HCT116 (cell line): ENCODE measurements around the gene WNT3A. TPM values are rescaled to one million over a fixed set of nuclear protein-coding genes. Genes with fewer than 3 reads are reported as not detected.

Source experiments
- ATAC-seq: fragments of 200-7000 bp; cut with Tn5 transposase; 2 replicates; pipeline ENCODE4 v1.9.1; 2020; ENCODE audit warnings: mild to moderate bottlenecking, moderate library complexity
- BruUV-seq: library from RNA; stranded (reverse); fragments of 400-500 nt; replicated peaks from 2 replicates; lab custom pipeline; 2021; lab: Mats Ljungman, UMichigan
- CTCF ChIA-PET: fragments of 300-600 bp; sonication (Branson Sonifier 250); formaldehyde crosslinking; loops from one replicate; lab custom pipeline; 2021; ENCODE audit warnings: antibody characterized with exemption; lab: Charles Lee
- POLR2A ChIA-PET: fragments of 300-600, 350-600 bp; sonication (Branson Sonifier 250); formaldehyde crosslinking; loops from one replicate; lab custom pipeline; 2021; ENCODE audit warnings: antibody characterized with exemption; lab: Charles Lee
- RAD21 ChIA-PET, 2 experiments: fragments of 300-600 bp; sonication (Branson Sonifier 250); formaldehyde crosslinking; loops; one replicate each; lab custom pipeline; 2023; ENCODE audit warnings: low total read pairs in 2 of 2; ENCODE audit not compliant: uncharacterized antibody in 2 of 2, unreplicated experiment in 2 of 2, low non-redundant PET in 1 of 2; lab: Charles Lee
- DNase-seq: peaks from one replicate; pipeline ENCODE4 v3.0.0-alpha.2; 2010; ENCODE audit warnings: low read depth, low spot score
- H2AFZ ChIP-seq: fragments of 200-600 bp; shearing (Covaris generic), sonication (generic); 2 replicates; pipeline ENCODE4 v1.6.1; 2017; ENCODE audit warnings: low read depth, mixed run types, mixed read lengths, antibody characterized with exemption, low read length; ENCODE audit not compliant: poor library complexity, severe bottlenecking
- H3K27ac ChIP-seq: 2 replicates; pipeline ENCODE4 v1.5.1; 2012; ENCODE audit warnings: low read depth, low read length
- H3K27me3 ChIP-seq: fragments of 200-600 bp; sonication (generic); 2 replicates; pipeline ENCODE4 v1.6.1; 2016; ENCODE audit warnings: mixed run types, low read length, mixed read lengths; ENCODE audit not compliant: insufficient read depth
- H3K36me3 ChIP-seq, 2 experiments: fragments of 200-500 bp in 1 of 2; fragments of 200-600 bp in 1 of 2; sonication (Bioruptor generic) in 1 of 2; sonication (generic) in 1 of 2; 2 replicates each; pipeline versions ENCODE4 v1.5.1 to v1.6.1; 2014 to 2016; ENCODE audit warnings: low read length in 2 of 2, inconsistent platforms in 1 of 2, mixed read lengths in 1 of 2, mixed run types in 1 of 2; ENCODE audit not compliant: insufficient read depth in 2 of 2, control insufficient read depth in 1 of 2
- H3K4me1 ChIP-seq, 2 experiments: fragments of 200-600 bp in 1 of 2; sonication (generic) in 1 of 2; 2 replicates each; pipeline versions ENCODE4 v1.5.1 to v1.6.1; 2012 to 2017; ENCODE audit warnings: low read length in 2 of 2, inconsistent platforms in 1 of 2, mild to moderate bottlenecking in 1 of 2, mixed read lengths in 1 of 2, mixed run types in 1 of 2, moderate library complexity in 1 of 2; ENCODE audit not compliant: insufficient read depth in 2 of 2, control insufficient read depth in 1 of 2
- H3K4me2 ChIP-seq: fragments of 200-600 bp; sonication (generic); 2 replicates; pipeline ENCODE4 v1.6.1; 2017; ENCODE audit warnings: mixed run types, low read length, mixed read lengths
- H3K4me3 ChIP-seq, 2 experiments: fragments of 200-600 bp in 1 of 2; sonication (generic) in 1 of 2; replicated peaks in 1 of 2; 2 replicates each; pipeline ENCODE4 v1.5.1; 2011 to 2016; ENCODE audit warnings: low read length in 2 of 2, control low read depth in 1 of 2, low read depth in 1 of 2, mild to moderate bottlenecking in 1 of 2, mixed read lengths in 1 of 2, mixed run types in 1 of 2
- H3K79me2 ChIP-seq: fragments of 200-600 bp; sonication (generic); 2 replicates; pipeline ENCODE4 v1.6.1; 2017; ENCODE audit warnings: mild to moderate bottlenecking, mixed run types, low read length, moderate library complexity, mixed read lengths; ENCODE audit not compliant: insufficient read depth
- H3K9ac ChIP-seq: fragments of 200-600 bp; sonication (generic); 2 replicates; pipeline ENCODE4 v1.6.1; 2016; ENCODE audit warnings: low read length, mixed read lengths
- H3K9me2 ChIP-seq: fragments of 200-600 bp; sonication (generic), shearing (Covaris generic); 2 replicates; pipeline ENCODE4 v1.6.1; 2017; ENCODE audit warnings: mixed run types, mild to moderate bottlenecking, moderate library complexity; ENCODE audit not compliant: insufficient read depth
- H3K9me3 ChIP-seq, 2 experiments: fragments of 200-500 bp in 1 of 2; fragments of 200-600 bp in 1 of 2; sonication (Bioruptor generic) in 1 of 2; sonication (generic) in 1 of 2; 2 replicates each; pipeline ENCODE4 v1.6.1; 2014 to 2017; ENCODE audit warnings: low read length in 2 of 2, mixed read lengths in 2 of 2, inconsistent platforms in 1 of 2, low read depth in 1 of 2, mild to moderate bottlenecking in 1 of 2, mixed run types in 1 of 2, moderate library complexity in 1 of 2; ENCODE audit not compliant: control insufficient read depth in 1 of 2, insufficient read depth in 1 of 2
- H4K20me1 ChIP-seq: fragments of 200-600 bp; sonication (generic), shearing (Covaris generic); 2 replicates; pipeline ENCODE4 v1.6.1; 2017; ENCODE audit warnings: mixed run types, mild to moderate bottlenecking, moderate library complexity; ENCODE audit not compliant: insufficient read depth
- CBX3 ChIP-seq: IDR thresholded peaks from 2 replicates; pipeline ENCODE4 v1.6.1; 2012; ENCODE audit warnings: low read depth
- ELF1 ChIP-seq: IDR thresholded peaks from 2 replicates; pipeline ENCODE4 v1.6.1; 2012; ENCODE audit warnings: low read depth, borderline replicate concordance
- FOSL1 ChIP-seq: IDR thresholded peaks from 2 replicates; pipeline ENCODE4 v1.6.1; 2012; ENCODE audit warnings: low read depth
- POLR2AphosphoS5 ChIP-seq: IDR thresholded peaks from 2 replicates; pipeline ENCODE4 v1.6.1; 2011; ENCODE audit warnings: mild to moderate bottlenecking, low read depth, low read length, moderate library complexity
- RAD21 ChIP-seq: IDR thresholded peaks from 2 replicates; pipeline ENCODE4 v1.6.1; 2012; ENCODE audit warnings: low read depth, mild to moderate bottlenecking
- SRF ChIP-seq: IDR thresholded peaks from 2 replicates; pipeline ENCODE4 v1.6.1; 2012; ENCODE audit warnings: low read depth
- YY1 ChIP-seq: IDR thresholded peaks from 2 replicates; pipeline ENCODE4 v1.6.1; 2011; ENCODE audit warnings: low read length, low read depth, moderate library complexity, mild to moderate bottlenecking; ENCODE audit not compliant: insufficient replicate concordance; ENCODE audit errors: extremely low read depth
- intact Hi-C: fragments of 100-400 bp; cut with micrococcal nuclease; formaldehyde crosslinking; loops from 2 replicates; pipeline ENCODE4 v1.10.0; 2022
- total RNA-seq: library from RNA; stranded (reverse); gene quantifications from one replicate; pipeline ENCODE4 v1.2.1, GENCODE V29; 2021; ENCODE audit not compliant: unreplicated experiment
- TF ChIP-seq, protein P1 (sequence below): IDR thresholded peaks from 2 replicates; pipeline ENCODE4 v1.6.1; 2012
- TF ChIP-seq, protein P2 (sequence below): IDR thresholded peaks from 2 replicates; pipeline ENCODE4 v1.6.1; 2012; ENCODE audit warnings: low read depth

Gene WNT3A
- total RNA-seq, 1 experiment from 2014 or later, result 3.7 TPM

DNA sequence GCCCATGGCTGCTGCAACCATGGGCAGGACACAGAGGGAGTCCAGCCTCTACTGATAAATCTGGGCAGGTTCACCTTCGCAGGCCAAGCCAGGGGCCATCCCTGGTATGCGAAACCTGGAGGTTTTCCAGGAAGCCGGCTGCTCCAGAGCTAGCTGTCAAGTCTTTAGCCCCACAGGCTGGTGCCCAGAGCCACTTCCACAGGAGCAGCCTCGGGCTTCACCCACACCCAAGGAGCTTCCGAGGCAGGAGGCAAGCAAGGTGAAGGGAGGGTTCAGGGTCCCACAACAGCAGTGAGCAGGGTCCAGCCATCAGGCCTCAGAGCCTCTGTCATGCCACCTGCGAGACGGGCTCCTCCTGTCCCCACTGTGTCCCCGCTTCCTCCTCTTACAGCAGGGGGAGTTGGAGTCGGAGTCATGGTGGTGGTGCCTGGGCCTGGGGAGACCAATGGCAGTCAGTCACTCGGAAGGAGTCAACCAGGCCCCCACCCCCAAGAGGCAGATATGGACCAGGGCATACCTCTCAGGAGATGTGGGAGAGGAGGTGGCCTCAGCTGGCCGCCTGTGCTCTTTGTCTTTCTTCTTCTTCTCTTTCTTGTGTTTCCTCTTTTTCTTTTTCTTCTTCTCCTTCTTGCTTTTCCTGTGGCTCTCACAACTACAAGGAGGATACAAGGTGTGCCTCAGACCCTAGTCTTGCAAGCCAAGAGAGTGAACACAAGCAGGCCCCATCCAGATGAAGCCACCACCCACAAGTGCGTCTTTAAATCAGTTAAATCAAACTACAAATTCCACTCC, 94.2 kb downstream of the WNT3A start:
- intact Hi-C loops, result no loop called here
- Histone ChIP-seq H3K9me2 (no peaks in the 10 kb centered on the region), H3K4me1 (peaks cover 2 to 21% of the 10 kb centered on the region in 2 experiments; a peak in 3 of 4 replicates), H3K9ac (peak overlapping the region; percentile 91; the same call in 1 of the 2 replicates), H3K79me2 (peaks cover 62% of the 10 kb centered on the region), H3K4me3 (peak overlapping the region; percentile 82 to 91), H3K4me2 (peak overlapping the region; percentile 94), H2AFZ (no peak overlapping the region), H3K9me3 (no peaks in the 10 kb centered on the region), H4K20me1 (no peaks in the 10 kb centered on the region), H3K36me3 (peaks cover 15 to 31% of the 10 kb centered on the region in 2 experiments; a peak in 3 of 4 replicates), H3K27me3 (no peaks in the 10 kb centered on the region), H3K27ac (peak overlapping the region; percentile 85; the same call in 1 of the 2 replicates)
- ChIA-PET CTCF (no interaction called here), POLR2A (interaction anchor here (1.0 kb wide), 1 partner anchor 16 kb away, joined by 3 read pairs; no protein-coding TSS in a partner anchor), RAD21 (interaction anchor here in 1 of 2 experiments (0.6 kb wide), 1 partner anchor 94 kb away, joined by 3 read pairs; the partner anchor contains the start of gene WNT3A)
- TSS peak; percentile 66 for BruUV-seq
- no peak for ATAC-seq
- no peak for DNase-seq
- TF ChIP-seq POLR2AphosphoS5 (peak; percentile 33; the same call in 1 of the 2 replicates), SRF (no peak), FOSL1 (no peak)

DNA sequence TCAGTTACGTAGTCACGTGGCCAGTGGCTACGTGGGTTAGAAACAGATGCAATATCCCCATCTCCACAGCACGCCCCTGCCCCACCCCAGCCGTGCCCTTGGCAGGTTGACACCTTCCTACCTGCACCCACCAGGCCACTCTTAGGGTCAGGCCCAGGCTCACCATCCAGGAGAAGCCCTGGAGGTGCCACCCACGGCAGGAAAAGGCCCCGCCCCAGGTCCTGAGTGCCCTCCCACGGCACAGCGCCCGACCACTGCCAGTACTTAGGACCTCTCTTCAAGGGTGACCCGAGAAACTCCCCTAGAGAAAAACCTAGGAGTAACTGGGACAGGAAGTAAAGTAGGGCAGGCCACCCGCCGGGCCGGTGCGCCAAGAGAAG, 94.8 kb downstream of the WNT3A start:
- TF ChIP-seq, protein P1, sequence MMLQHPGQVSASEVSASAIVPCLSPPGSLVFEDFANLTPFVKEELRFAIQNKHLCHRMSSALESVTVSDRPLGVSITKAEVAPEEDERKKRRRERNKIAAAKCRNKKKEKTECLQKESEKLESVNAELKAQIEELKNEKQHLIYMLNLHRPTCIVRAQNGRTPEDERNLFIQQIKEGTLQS, result no peak
- no peak for TF ChIP-seq POLR2AphosphoS5
- TF ChIP-seq FOSL1, result no peak
- TF ChIP-seq ELF1, result no peak
- TF ChIP-seq RAD21, result no peak
- TF ChIP-seq, protein P2, sequence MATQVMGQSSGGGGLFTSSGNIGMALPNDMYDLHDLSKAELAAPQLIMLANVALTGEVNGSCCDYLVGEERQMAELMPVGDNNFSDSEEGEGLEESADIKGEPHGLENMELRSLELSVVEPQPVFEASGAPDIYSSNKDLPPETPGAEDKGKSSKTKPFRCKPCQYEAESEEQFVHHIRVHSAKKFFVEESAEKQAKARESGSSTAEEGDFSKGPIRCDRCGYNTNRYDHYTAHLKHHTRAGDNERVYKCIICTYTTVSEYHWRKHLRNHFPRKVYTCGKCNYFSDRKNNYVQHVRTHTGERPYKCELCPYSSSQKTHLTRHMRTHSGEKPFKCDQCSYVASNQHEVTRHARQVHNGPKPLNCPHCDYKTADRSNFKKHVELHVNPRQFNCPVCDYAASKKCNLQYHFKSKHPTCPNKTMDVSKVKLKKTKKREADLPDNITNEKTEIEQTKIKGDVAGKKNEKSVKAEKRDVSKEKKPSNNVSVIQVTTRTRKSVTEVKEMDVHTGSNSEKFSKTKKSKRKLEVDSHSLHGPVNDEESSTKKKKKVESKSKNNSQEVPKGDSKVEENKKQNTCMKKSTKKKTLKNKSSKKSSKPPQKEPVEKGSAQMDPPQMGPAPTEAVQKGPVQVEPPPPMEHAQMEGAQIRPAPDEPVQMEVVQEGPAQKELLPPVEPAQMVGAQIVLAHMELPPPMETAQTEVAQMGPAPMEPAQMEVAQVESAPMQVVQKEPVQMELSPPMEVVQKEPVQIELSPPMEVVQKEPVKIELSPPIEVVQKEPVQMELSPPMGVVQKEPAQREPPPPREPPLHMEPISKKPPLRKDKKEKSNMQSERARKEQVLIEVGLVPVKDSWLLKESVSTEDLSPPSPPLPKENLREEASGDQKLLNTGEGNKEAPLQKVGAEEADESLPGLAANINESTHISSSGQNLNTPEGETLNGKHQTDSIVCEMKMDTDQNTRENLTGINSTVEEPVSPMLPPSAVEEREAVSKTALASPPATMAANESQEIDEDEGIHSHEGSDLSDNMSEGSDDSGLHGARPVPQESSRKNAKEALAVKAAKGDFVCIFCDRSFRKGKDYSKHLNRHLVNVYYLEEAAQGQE, result no peak
- TF ChIP-seq YY1, result no peak
- TF ChIP-seq CBX3, result no peak
- ATAC-seq (peak; percentile 4; the same call in 1 of the 2 replicates), DNase-seq (no peak)
- H3K36me3 ChIP-seq, result peaks cover 15 to 33% of the 10 kb centered on the region in 2 experiments; a peak in 3 of 4 replicates
- H2AFZ ChIP-seq, result no peak overlapping the region
- H3K9me3 ChIP-seq, result no peaks in the 10 kb centered on the region
- H3K9me2 ChIP-seq, result no peaks in the 10 kb centered on the region
- peaks cover 56% of the 10 kb centered on the region for H3K79me2 ChIP-seq
- no peaks in the 10 kb centered on the region for H3K27me3 ChIP-seq
- H3K9ac ChIP-seq, result peak overlapping the region; percentile 91
- intact Hi-C loops, result no loop called here
- H3K4me1 ChIP-seq, result peaks cover 2 to 21% of the 10 kb centered on the region in 2 experiments; a peak in 3 of 4 replicates
- ChIA-PET POLR2A (interaction anchor here (0.7 kb wide), 1 partner anchor 19 kb away, joined by 3 read pairs; the partner anchor contains the start of gene ARF1), CTCF (interaction anchor here (1.0 kb wide), 1 partner anchor 19 kb away, joined by 4 read pairs; the partner anchor contains the start of gene ARF1), RAD21 (interaction anchor here in 1 of 2 experiments (0.9 kb wide), 1 partner anchor 102 kb away, joined by 3 read pairs; no protein-coding TSS in a partner anchor)
- H4K20me1 ChIP-seq, result no peaks in the 10 kb centered on the region
- peak overlapping the region; percentile 82 to 91 for H3K4me3 ChIP-seq
- H3K4me2 ChIP-seq, result peak overlapping the region; percentile 94
- H3K27ac ChIP-seq, result peak overlapping the region; percentile 85; the same call in 1 of the 2 replicates
- BruUV-seq, result no TSS peak
